ENCODE results near the gene MED23.

DNA sequence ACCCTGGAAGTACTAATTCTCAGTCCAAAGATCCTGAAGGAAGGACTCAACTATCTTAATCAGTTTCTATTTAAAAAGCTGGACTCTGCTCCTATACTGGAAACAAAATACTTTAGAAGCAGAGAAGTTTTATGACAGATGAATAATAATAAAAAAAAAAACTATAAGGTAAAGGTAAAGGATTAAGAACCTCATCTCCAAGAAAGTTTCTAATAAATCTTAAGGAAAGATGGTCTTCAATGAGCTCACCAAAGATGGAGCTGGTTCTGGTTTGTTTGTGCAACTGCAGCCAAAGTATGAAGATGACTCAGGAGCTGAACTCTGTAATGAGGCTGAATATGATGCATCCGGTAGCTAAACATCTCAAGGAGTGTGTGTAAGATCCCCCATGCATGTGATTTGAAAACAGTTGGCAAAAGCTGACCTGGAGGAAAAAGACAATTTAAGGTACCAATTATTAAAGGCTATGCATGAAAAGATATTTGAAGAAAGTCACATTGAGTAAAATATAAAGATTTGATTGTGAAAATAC, 25.2 kb downstream of the MED23 start:
- TF ChIP-seq MTA3 (IDR thresholded peaks at IDR 0.05; ENCODE audit: borderline replicate concordance) (no peak), CHD2 (IDR thresholded peaks at IDR 0.05; ENCODE audit: low read depth, low read length) (no peak), SRSF1 (IDR thresholded peaks at IDR 0.05; ENCODE audit: low read depth, low read length) (no peak), OTX1 (CRISPR knock-in tag; IDR thresholded peaks at IDR 0.05) (no peak), HDGF (IDR thresholded peaks at IDR 0.05) (no peak), FOS (IDR thresholded peaks at IDR 0.05; ENCODE audit: extremely low read depth, insufficient read length) (no peak), ILF3 (IDR thresholded peaks at IDR 0.05; ENCODE audit: borderline replicate concordance) (no peak), EHMT2 (IDR thresholded peaks at IDR 0.05) (no peak), TAF1 (IDR thresholded peaks at IDR 0.05; ENCODE audit: control insufficient read depth, extremely low read depth, insufficient read depth, low read length, severe bottlenecking) (no peak)
- TF ChIP-seq, protein P1, sequence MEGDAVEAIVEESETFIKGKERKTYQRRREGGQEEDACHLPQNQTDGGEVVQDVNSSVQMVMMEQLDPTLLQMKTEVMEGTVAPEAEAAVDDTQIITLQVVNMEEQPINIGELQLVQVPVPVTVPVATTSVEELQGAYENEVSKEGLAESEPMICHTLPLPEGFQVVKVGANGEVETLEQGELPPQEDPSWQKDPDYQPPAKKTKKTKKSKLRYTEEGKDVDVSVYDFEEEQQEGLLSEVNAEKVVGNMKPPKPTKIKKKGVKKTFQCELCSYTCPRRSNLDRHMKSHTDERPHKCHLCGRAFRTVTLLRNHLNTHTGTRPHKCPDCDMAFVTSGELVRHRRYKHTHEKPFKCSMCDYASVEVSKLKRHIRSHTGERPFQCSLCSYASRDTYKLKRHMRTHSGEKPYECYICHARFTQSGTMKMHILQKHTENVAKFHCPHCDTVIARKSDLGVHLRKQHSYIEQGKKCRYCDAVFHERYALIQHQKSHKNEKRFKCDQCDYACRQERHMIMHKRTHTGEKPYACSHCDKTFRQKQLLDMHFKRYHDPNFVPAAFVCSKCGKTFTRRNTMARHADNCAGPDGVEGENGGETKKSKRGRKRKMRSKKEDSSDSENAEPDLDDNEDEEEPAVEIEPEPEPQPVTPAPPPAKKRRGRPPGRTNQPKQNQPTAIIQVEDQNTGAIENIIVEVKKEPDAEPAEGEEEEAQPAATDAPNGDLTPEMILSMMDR (IDR thresholded peaks at IDR 0.05 in 2 of 3, conservative IDR thresholded peaks at IDR 0.05 in 1 of 3; ENCODE audit: insufficient read depth in 2 of 3, low read depth in 1 of 3, low read length in 3 of 3) = no peak
- TF ChIP-seq, protein P2, sequence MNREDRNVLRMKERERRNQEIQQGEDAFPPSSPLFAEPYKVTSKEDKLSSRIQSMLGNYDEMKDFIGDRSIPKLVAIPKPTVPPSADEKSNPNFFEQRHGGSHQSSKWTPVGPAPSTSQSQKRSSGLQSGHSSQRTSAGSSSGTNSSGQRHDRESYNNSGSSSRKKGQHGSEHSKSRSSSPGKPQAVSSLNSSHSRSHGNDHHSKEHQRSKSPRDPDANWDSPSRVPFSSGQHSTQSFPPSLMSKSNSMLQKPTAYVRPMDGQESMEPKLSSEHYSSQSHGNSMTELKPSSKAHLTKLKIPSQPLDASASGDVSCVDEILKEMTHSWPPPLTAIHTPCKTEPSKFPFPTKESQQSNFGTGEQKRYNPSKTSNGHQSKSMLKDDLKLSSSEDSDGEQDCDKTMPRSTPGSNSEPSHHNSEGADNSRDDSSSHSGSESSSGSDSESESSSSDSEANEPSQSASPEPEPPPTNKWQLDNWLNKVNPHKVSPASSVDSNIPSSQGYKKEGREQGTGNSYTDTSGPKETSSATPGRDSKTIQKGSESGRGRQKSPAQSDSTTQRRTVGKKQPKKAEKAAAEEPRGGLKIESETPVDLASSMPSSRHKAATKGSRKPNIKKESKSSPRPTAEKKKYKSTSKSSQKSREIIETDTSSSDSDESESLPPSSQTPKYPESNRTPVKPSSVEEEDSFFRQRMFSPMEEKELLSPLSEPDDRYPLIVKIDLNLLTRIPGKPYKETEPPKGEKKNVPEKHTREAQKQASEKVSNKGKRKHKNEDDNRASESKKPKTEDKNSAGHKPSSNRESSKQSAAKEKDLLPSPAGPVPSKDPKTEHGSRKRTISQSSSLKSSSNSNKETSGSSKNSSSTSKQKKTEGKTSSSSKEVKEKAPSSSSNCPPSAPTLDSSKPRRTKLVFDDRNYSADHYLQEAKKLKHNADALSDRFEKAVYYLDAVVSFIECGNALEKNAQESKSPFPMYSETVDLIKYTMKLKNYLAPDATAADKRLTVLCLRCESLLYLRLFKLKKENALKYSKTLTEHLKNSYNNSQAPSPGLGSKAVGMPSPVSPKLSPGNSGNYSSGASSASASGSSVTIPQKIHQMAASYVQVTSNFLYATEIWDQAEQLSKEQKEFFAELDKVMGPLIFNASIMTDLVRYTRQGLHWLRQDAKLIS (CRISPR knock-in tag; IDR thresholded peaks at IDR 0.05) = no peak
